GM12878 (cell line): ENCODE measurements around the gene FIGNL2.

Experiments used
- HDAC2 ChIP-seq: fragments of 200-600 bp; sonication (generic); IDR thresholded peaks from 2 replicates; pipeline ENCODE4 v1.6.1; 2017
- KDM1A ChIP-seq: fragments of 200-600 bp; sonication (generic); IDR thresholded peaks from 2 replicates; pipeline ENCODE4 v1.6.1; 2016; ENCODE audit warnings: borderline replicate concordance
- MEF2A ChIP-seq: IDR thresholded peaks from 2 replicates; pipeline ENCODE4 v1.6.1; 2011; ENCODE audit warnings: low read depth, mild to moderate bottlenecking, low read length, moderate library complexity; ENCODE audit not compliant: insufficient read depth
- POLR2A ChIP-seq: IDR thresholded peaks from 2 replicates; pipeline ENCODE4 v1.6.1; 2011; ENCODE audit warnings: low read depth, mild to moderate bottlenecking, low read length
- POLR2AphosphoS2 ChIP-seq: IDR thresholded peaks from 2 replicates; pipeline ENCODE4 v1.6.1; 2011; ENCODE audit warnings: low read depth, mild to moderate bottlenecking, low read length, improper control_type of control experiment, moderate library complexity
- RAD21 ChIP-seq: IDR thresholded peaks from 2 replicates; pipeline ENCODE4 v1.6.1; 2011; ENCODE audit warnings: mild to moderate bottlenecking, low read depth, low read length, moderate library complexity; ENCODE audit not compliant: insufficient read depth
- SMC3 ChIP-seq: IDR thresholded peaks from 2 replicates; pipeline ENCODE4 v1.6.1; 2011; ENCODE audit warnings: low read length, improper control_type of control experiment, borderline replicate concordance
- ZNF207 ChIP-seq: fragments of 450-650 bp; IDR thresholded peaks from 2 replicates; pipeline ENCODE4 v1.6.1; 2014; ENCODE audit warnings: antibody characterized with exemption, mild to moderate bottlenecking, borderline replicate concordance
- TF ChIP-seq, protein P1 (sequence below): IDR thresholded peaks from 2 replicates; pipeline ENCODE4 v1.6.1; 2011; ENCODE audit warnings: low read depth, mild to moderate bottlenecking, low read length, moderate library complexity, borderline replicate concordance; ENCODE audit errors: extremely low read depth
- TF ChIP-seq, protein P2 (sequence below), 3 experiments: IDR thresholded peaks in 2 of 3; conservative IDR thresholded peaks in 1 of 3; 2 replicates each; pipeline ENCODE4 v1.5.1; 2011; ENCODE audit warnings: low read depth in 3 of 3, low read length in 3 of 3, mild to moderate bottlenecking in 3 of 3, control low read depth in 2 of 3, moderate library complexity in 2 of 3, inconsistent platforms in 1 of 3, mixed read lengths in 1 of 3; ENCODE audit not compliant: control insufficient read depth in 2 of 3, insufficient read depth in 1 of 3; ENCODE audit errors: extremely low read depth in 1 of 3

DNA sequence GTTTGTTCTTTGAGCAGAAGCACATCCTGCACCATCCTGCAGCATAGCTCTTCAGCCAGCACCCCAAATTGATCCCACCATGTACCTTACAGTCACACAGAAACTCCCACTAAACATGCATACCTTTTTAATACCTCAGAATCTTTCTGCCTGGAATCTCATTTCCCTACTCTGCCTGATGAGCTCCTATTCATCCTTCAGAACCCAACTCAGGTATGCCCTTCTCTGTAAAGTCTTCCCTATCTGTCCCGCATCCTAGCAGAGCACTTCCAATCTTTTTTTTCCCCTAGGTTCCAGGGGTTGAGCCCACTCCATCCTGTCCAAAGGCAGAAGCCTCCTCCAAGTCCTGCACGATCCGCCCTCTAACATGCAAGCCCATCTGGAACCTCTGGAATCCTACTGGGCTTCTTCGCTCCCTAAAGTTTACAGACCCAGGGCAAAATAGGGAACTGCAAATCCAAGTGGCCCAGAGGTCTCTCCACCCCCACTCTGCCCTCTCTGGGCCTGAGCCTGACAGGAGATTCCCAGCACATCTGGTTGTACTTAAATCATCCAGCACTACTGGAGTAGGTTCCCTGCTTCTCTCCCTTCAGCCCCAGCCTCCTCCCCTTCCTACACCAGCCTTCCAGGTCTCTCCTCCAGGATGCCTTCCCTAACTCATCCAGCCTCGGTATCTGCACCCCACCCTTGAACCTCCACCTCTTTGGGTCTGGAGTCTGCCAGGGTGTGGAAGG is 4.1 kb upstream of the FIGNL2 start:
- TF ChIP-seq POLR2AphosphoS2 (no peak), HDAC2 (no peak), RAD21 (no peak), SMC3 (no peak), MEF2A (no peak), ZNF207 (no peak), POLR2A (no peak), KDM1A (no peak)
- TF ChIP-seq, protein P1, sequence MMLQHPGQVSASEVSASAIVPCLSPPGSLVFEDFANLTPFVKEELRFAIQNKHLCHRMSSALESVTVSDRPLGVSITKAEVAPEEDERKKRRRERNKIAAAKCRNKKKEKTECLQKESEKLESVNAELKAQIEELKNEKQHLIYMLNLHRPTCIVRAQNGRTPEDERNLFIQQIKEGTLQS = no peak
- TF ChIP-seq, protein P2, sequence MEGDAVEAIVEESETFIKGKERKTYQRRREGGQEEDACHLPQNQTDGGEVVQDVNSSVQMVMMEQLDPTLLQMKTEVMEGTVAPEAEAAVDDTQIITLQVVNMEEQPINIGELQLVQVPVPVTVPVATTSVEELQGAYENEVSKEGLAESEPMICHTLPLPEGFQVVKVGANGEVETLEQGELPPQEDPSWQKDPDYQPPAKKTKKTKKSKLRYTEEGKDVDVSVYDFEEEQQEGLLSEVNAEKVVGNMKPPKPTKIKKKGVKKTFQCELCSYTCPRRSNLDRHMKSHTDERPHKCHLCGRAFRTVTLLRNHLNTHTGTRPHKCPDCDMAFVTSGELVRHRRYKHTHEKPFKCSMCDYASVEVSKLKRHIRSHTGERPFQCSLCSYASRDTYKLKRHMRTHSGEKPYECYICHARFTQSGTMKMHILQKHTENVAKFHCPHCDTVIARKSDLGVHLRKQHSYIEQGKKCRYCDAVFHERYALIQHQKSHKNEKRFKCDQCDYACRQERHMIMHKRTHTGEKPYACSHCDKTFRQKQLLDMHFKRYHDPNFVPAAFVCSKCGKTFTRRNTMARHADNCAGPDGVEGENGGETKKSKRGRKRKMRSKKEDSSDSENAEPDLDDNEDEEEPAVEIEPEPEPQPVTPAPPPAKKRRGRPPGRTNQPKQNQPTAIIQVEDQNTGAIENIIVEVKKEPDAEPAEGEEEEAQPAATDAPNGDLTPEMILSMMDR (IDR thresholded peaks at IDR 0.05 in 2 of 3, conservative IDR thresholded peaks at IDR 0.05 in 1 of 3; ENCODE audit: control insufficient read depth in 2 of 3, extremely low read depth in 1 of 3, insufficient read depth in 1 of 3, low read depth in 3 of 3, low read length in 3 of 3) = no peak
